Osteocyte (in vitro differentiated cells): ENCODE data around the gene CPEB4. TPM values are rescaled to one million over a fixed set of nuclear protein-coding genes. Genes with fewer than 3 reads are reported as not detected.

ENCODE experiments used
- DNase-seq: peaks from one replicate; pipeline ENCODE4 v3.0.0; 2021; ENCODE audit warnings: mixed read lengths; ENCODE audit not compliant: unreplicated experiment; ENCODE audit errors: extremely low spot score
- H3K27ac Mint-ChIP-seq: one replicate; pipeline ENCODE4 v1.8.0; 2021; ENCODE audit warnings: mild to moderate bottlenecking, mixed read lengths; ENCODE audit not compliant: unreplicated experiment
- H3K27me3 Mint-ChIP-seq: one replicate; pipeline ENCODE4 v1.8.0; 2021; ENCODE audit warnings: mixed read lengths; ENCODE audit not compliant: unreplicated experiment
- H3K36me3 Mint-ChIP-seq: one replicate; pipeline ENCODE4 v1.8.0; 2021; ENCODE audit warnings: mixed read lengths; ENCODE audit not compliant: unreplicated experiment
- H3K4me1 Mint-ChIP-seq: one replicate; pipeline ENCODE4 v1.8.0; 2021; ENCODE audit warnings: mixed read lengths; ENCODE audit not compliant: unreplicated experiment
- H3K4me3 Mint-ChIP-seq: one replicate; pipeline ENCODE4 v1.8.0; 2021; ENCODE audit warnings: mild to moderate bottlenecking, moderate library complexity, mixed read lengths; ENCODE audit not compliant: unreplicated experiment
- H3K9me3 Mint-ChIP-seq: one replicate; pipeline ENCODE4 v1.8.0; 2021; ENCODE audit warnings: mixed read lengths; ENCODE audit not compliant: unreplicated experiment
- CTCF ChIP-seq: fragments of 200-600 bp; sonication (generic); IDR thresholded peaks from 2 replicates; pipeline ENCODE4 v1.5.0; 2021; ENCODE audit warnings: antibody characterized with exemption, mild to moderate bottlenecking, moderate library complexity
- total RNA-seq: library from RNA; stranded (reverse); gene quantifications from 2 replicates; pipeline ENCODE4 v1.2.1, GENCODE V29; 2021

Gene CPEB4
- total RNA-seq, 1 donor from 2014 or later, result 37.6 TPM

GRCh38 chr5:173855162-173855994 is 32.8 kb upstream of the CPEB4 start:
- Mint-ChIP-seq H3K9me3 (no peaks in the 10 kb centered on the region), H3K4me3 (no peak overlapping the region), H3K4me1 (peaks cover 20% of the 10 kb centered on the region), H3K36me3 (no peaks in the 10 kb centered on the region), H3K27ac (peak overlapping the region; percentile 23), H3K27me3 (peaks cover 4% of the 10 kb centered on the region)
- no peak for TF ChIP-seq CTCF
- DNase-seq, result no peak

GRCh38 chr5:173855995-173856656 is 32.0 kb upstream of the CPEB4 start:
- peaks cover 2% of the 10 kb centered on the region for H3K27me3 Mint-ChIP-seq
- peaks cover 20% of the 10 kb centered on the region for H3K4me1 Mint-ChIP-seq
- H3K4me3 Mint-ChIP-seq, result no peak overlapping the region
- TF ChIP-seq CTCF, result no peak
- H3K36me3 Mint-ChIP-seq, result no peaks in the 10 kb centered on the region
- H3K9me3 Mint-ChIP-seq, result no peaks in the 10 kb centered on the region
- peak overlapping the region; percentile 3 for H3K27ac Mint-ChIP-seq
- no peak for DNase-seq

GRCh38 chr5:173857234-173857633 is 30.9 kb upstream of the CPEB4 start:
- no peaks in the 10 kb centered on the region for H3K27me3 Mint-ChIP-seq
- no peak overlapping the region for H3K27ac Mint-ChIP-seq
- H3K36me3 Mint-ChIP-seq, result no peaks in the 10 kb centered on the region
- H3K4me3 Mint-ChIP-seq, result no peak overlapping the region
- peaks cover 20% of the 10 kb centered on the region for H3K4me1 Mint-ChIP-seq
- TF ChIP-seq CTCF, result no peak
- no peak for DNase-seq
- H3K9me3 Mint-ChIP-seq, result no peaks in the 10 kb centered on the region

- Mint-ChIP-seq H3K9me3 (no peaks in the 10 kb centered on the region), H3K4me1 (peaks cover 20% of the 10 kb centered on the region), H3K27me3 (no peaks in the 10 kb centered on the region), H3K27ac (no peak overlapping the region), H3K4me3 (no peak overlapping the region), H3K36me3 (no peaks in the 10 kb centered on the region)
- TF ChIP-seq CTCF, result no peak
- DNase-seq, result no peak
Observed at GRCh38 chr5:173858021-173858669, 30.0 kb upstream of the CPEB4 start.
